NCI-H2081 (cell line): ENCODE results near the gene UBD.

ENCODE experiments used
- DNase-seq, 2 experiments: peaks; one replicate each; lab custom pipeline; 2025; lab: John Stamatoyannopoulos, UW

The UBD gene

GRCh38 chr6:29559524-29560287 is at the start of gene UBD:
TSS of gene UBD (minus strand) at chr6:29559732. CDS start at chr6:29559701, 31 bp downstream.
- DNase-seq, result no peak

GRCh38 chr6:29608131-29608530 is 48.6 kb upstream of the UBD start:
- no peak for DNase-seq

- DNase-seq, result peak; percentile 38 to 68
Measured at GRCh38 chr6:29603930-29604329, 44.4 kb upstream of the UBD start.

- DNase-seq, result no peak
Measured at GRCh38 chr6:29603456-29603855, 43.9 kb upstream of the UBD start.

GRCh38 chr6:29602564-29603361 is 43.2 kb upstream of the UBD start:
- peak in 1 of 2 experiments; percentile 7 for DNase-seq

GRCh38 chr6:29598172-29598747 is 38.7 kb upstream of the UBD start:
- DNase-seq, result no peak

GRCh38 chr6:29597184-29597583 is 37.7 kb upstream of the UBD start:
- DNase-seq, result no peak

GRCh38 chr6:29596381-29596900 is 36.9 kb upstream of the UBD start:
- no peak for DNase-seq

- no peak for DNase-seq
Measured at GRCh38 chr6:29593199-29593855, 33.8 kb upstream of the UBD start.

- DNase-seq, result no peak
Measured at GRCh38 chr6:29591677-29592076, 32.1 kb upstream of the UBD start.

- no peak for DNase-seq
Measured at GRCh38 chr6:29590218-29590808, 30.8 kb upstream of the UBD start.

GRCh38 chr6:29589423-29590048 is 30.0 kb upstream of the UBD start:
- peak; percentile 31 to 35 for DNase-seq

- no peak for DNase-seq
Measured at GRCh38 chr6:29584821-29585220, 25.3 kb upstream of the UBD start, which contains the start of gene OR2H2. TSS of gene OR2H2 (plus strand) at chr6:29585121. CDS start at chr6:29587945, 2,824 bp downstream.

- DNase-seq, result no peak
Measured at GRCh38 chr6:29577544-29577943, 18.0 kb upstream of the UBD start.

GRCh38 chr6:29576056-29576455 is 16.5 kb upstream of the UBD start:
- DNase-seq, result no peak

GRCh38 chr6:29567991-29568390 is 8.5 kb upstream of the UBD start:
- DNase-seq, result no peak

GRCh38 chr6:29567541-29567940 is 8.0 kb upstream of the UBD start:
- no peak for DNase-seq

GRCh38 chr6:29566856-29567255 is 7.3 kb upstream of the UBD start:
- no peak for DNase-seq

- no peak for DNase-seq
Measured at GRCh38 chr6:29564875-29565274, 5.3 kb upstream of the UBD start.

- no peak for DNase-seq
Measured at GRCh38 chr6:29563435-29563965, 4.0 kb upstream of the UBD start.
